Psoas muscle (tissue), 8 donors: Measurements from ENCODE around the gene GGA1. TPM values are rescaled to one million over a fixed set of nuclear protein-coding genes. Genes with fewer than 3 reads are reported as not detected.

Experiments
- ATAC-seq, 4 donors: fragments of 200-7000 bp; cut with Tn5 transposase; one replicate each; pipeline ENCODE4 v1.9.1; 2020; ENCODE audit warnings: moderate library complexity in 3 of 4, mild to moderate bottlenecking in 2 of 4
- DNase-seq, 2 donors: peaks; one replicate each; pipeline ENCODE4 v3.0.0-alpha.2; 2020
- H3K27ac ChIP-seq: fragments of 200-600 bp; one replicate; pipeline ENCODE4 v1.8.0; 2022
- H3K27me3 ChIP-seq, 3 donors: fragments of 200-600 bp in 1 of 3; one replicate each; pipeline versions ENCODE4 v1.6.1 to v1.8.0; 2013 to 2022; ENCODE audit warnings: low read length in 2 of 3, mild to moderate bottlenecking in 2 of 3, moderate library complexity in 1 of 3; ENCODE audit not compliant: insufficient read depth in 3 of 3
- H3K36me3 ChIP-seq, 2 donors: fragments of 200-600 bp in 1 of 2; one replicate each; pipeline versions ENCODE4 v1.6.1 to v1.8.0; 2013 to 2022; ENCODE audit warnings: low read depth in 1 of 2, mild to moderate bottlenecking in 1 of 2, moderate library complexity in 1 of 2; ENCODE audit not compliant: insufficient read depth in 1 of 2
- H3K4me1 ChIP-seq: fragments of 200-600 bp; one replicate; pipeline ENCODE4 v1.8.0; 2022
- H3K4me3 ChIP-seq: fragments of 200-600 bp; one replicate; pipeline ENCODE4 v1.8.0; 2022; ENCODE audit warnings: mild to moderate bottlenecking
- H3K9me3 ChIP-seq: fragments of 200-600 bp; one replicate; pipeline ENCODE4 v1.8.0; 2022
- WGBS, 3 donors: extraction: QIAGEN DNeasy Blood & Tissue Kit; methylation state at CpG; one replicate each; pipeline versions ENCODE4 v1.1.6 to v1.1.7; 2013; 5-methylcytosine and 5-hydroxymethylcytosine counted together
- intact Hi-C, 2 donors: fragments of 100-400 bp; cut with DNase I; formaldehyde crosslinking; loops; one replicate each; pipeline versions ENCODE4 v1.11.0 to v1.14.2; 2022
- polyA plus RNA-seq, 3 donors: library from polyadenylated mRNA; stranded (reverse); fragments of 200-250 nt; gene quantifications; one replicate each; pipeline ENCODE4 v1.2.3, GENCODE V29; 2013
- total RNA-seq, 4 donors: library from RNA; stranded (reverse); fragmentation: NEBNext Ultra II Directional in 2 of 4; extraction: Animal tissue kit (Norgen Biotek cat#: 25700) in 2 of 4; gene quantifications; one replicate each; pipeline versions ENCODE4 v1.2.1 to v1.2.4, GENCODE V29; 2021 to 2023
- TF ChIP-seq, protein P1 (sequence below): fragments of 200-600 bp; IDR thresholded peaks from one replicate; pipeline ENCODE4 v1.8.0; 2022; ENCODE audit warnings: antibody characterized with exemption
- donor health status: healthy with polysubstance abuse.
- donor health status: DM: no; HTN: no; CAD: no; lungs with moderate emphysema.
- donor health status: Bipolar disorder and iron deficiency.
- donor health status: healthy.
- donor health status: DM: yes; HTN: yes; CAD: no.
- donor health status: DM: no; HTN: no; CAD: no.
- donor health status: DM: no; HTN: no; CAD: no.
- donor health status: DM: yes; HTN: yes; CAD: no.

The GGA1 gene
- total and polyA plus RNA-seq, 7 donors = 30.2 to 39.4 (median 33.9) TPM

DNA sequence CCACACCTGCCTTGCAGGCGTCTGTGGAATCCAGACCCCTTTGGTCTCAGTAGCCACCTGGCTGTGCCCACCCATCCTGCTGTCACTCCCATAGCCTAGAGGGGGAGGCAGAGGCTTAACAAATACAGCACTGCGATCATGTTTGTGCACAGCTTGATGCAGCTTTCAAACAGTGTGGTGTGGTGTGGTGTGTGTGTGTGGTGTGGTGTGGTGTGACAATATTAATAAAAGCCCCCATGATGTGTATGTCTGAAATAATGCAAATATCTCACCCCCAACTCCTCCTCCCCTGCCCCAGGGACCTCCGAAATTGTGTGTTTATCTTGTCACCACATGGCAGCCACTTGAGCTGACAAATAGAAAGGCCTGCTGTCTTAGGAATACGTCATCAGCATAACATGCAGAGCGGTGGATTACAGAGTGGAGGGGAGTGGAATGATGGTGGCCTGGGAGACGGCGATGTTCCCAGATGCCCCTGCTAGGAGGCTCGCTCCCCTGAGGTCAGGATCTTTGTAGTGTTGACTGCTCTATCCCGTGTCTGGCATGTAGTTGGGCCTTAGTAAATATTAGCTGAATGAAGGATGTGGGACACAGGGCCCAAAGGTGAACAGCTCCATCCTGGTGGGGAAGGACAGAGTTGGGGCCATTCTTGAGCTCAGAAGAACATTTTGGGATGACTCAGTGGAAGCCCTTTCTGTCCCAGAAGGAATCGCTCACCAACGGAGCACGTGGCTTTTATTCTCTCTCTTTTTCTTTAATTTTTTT lies 52.7 kb downstream of the GGA1 start:
- no peaks in the 10 kb centered on the region for H3K27me3 ChIP-seq
- peak overlapping the region; percentile 78 for H3K27ac ChIP-seq
- H3K4me1 ChIP-seq = peaks cover 40% of the 10 kb centered on the region
- intact Hi-C loops = loop anchor here (2.0 kb wide), 1 partner anchor 19 kb away; no protein-coding TSS in a partner anchor
- H3K9me3 ChIP-seq = no peaks in the 10 kb centered on the region
- peak overlapping the region; percentile 28 for H3K4me3 ChIP-seq
- peak in 2 of 4 donors; percentile 37 to 38 for ATAC-seq
- TF ChIP-seq, protein P1, sequence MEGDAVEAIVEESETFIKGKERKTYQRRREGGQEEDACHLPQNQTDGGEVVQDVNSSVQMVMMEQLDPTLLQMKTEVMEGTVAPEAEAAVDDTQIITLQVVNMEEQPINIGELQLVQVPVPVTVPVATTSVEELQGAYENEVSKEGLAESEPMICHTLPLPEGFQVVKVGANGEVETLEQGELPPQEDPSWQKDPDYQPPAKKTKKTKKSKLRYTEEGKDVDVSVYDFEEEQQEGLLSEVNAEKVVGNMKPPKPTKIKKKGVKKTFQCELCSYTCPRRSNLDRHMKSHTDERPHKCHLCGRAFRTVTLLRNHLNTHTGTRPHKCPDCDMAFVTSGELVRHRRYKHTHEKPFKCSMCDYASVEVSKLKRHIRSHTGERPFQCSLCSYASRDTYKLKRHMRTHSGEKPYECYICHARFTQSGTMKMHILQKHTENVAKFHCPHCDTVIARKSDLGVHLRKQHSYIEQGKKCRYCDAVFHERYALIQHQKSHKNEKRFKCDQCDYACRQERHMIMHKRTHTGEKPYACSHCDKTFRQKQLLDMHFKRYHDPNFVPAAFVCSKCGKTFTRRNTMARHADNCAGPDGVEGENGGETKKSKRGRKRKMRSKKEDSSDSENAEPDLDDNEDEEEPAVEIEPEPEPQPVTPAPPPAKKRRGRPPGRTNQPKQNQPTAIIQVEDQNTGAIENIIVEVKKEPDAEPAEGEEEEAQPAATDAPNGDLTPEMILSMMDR = peak; percentile 39
- no peak for DNase-seq
- peaks cover 0 to 10% of the 10 kb centered on the region in 2 donors for H3K36me3 ChIP-seq
- 26 to 38% (median 36%) methylated on average over 12 of the region's 12 CpGs for WGBS, 3 donors

DNA sequence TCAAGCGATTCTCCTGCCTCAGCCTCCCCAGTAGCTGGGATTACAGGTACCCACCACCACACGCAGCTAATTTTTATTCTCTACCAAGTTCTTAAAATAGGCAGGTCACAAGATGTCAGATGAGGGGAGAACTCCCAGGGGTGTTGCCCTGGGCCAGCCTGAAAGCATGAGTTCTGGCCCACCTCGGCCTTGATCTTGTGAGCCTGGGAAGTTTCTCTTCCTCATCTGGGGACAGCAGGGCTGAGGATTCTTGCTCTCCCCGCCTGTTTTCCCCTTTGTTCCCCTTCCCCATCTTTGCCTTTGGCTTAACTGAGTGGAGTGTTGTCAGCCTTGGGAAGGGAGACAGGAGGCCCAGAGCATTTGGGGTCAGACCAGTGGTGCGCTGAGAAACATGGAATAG lies 53.4 kb downstream of the GGA1 start:
- no peak for DNase-seq
- Histone ChIP-seq H3K4me3 (no peak overlapping the region), H3K9me3 (no peaks in the 10 kb centered on the region), H3K36me3 (peaks cover 0 to 15% of the 10 kb centered on the region in 2 donors), H3K27me3 (no peaks in the 10 kb centered on the region), H3K4me1 (peaks cover 40% of the 10 kb centered on the region), H3K27ac (peak overlapping the region; percentile 78)
- 66 to 80% (median 71%) methylated on average over 5 of the region's 5 CpGs for WGBS, 3 donors
- intact Hi-C loops = no loop called here
- ATAC-seq = no peak
- TF ChIP-seq, protein P1 = no peak

DNA sequence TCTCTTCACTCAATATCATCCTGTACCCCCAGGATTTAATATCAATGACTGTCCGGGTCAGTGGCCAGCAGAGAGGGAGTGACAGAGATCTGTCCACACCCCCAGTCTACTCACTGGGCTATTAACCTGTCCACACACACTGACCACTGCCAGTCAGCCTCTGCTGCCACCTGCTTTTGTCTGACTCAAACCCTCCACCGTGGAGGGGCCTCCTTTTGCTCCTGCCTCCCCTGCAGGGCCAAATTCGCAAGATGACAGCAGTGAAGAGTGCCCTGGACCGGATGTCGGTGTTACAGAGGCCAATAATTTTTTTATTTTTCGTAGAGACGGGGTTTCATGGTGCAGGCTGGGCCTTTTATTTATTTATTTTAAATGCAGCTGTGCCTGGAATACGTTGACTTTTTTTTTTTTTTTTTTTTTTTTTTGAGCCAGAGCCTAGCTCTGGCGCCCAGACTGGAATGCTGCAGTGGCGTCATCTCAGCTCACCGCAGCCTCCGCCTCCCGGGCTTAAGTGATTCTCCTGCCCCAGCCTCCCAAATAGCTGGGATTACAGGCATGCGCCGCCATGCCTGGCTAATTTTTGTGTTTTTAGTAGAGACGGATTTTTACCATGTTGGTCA lies 55.0 kb downstream of the GGA1 start:
- ATAC-seq = peak in 2 of 4 donors; percentile 72

DNA sequence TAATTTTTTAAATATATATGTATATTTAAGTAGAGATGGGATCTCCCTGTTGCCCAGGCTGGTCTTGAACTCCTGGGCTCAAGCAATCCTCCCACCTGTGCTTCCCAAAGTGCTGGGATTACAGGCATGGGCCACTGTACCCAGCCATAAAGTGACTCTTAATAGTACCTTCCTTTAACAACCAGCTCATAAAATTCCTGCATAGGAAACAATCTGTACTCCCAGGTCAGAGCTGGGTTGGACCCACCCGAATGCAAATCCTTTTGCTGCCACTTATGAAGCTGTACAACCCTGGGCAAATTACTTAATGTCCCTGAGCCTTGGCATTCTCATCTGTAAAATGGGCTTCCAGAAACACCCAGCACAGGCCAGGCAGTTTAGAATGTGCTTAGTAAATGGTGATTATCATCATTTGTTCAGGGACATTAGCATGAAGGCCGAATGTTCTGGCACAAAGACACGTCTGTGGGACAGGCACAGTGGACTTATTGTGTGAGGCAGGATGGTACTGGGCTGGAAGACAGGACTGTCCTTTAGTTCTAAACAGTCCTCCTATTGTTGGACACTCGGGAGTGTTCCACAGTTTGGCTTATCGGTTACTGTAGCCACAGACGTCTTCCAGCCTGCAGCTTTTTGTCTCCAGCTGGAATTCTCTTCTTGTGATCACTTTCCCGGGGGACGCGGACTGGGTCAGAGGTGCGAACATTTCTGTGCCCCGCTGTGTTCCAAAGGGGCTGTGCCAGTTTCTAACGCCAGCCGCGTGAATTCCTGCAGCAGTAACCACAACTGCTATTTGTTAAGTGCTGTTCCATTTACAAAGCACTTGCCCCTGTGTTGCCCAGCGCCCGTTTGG lies 55.8 kb downstream of the GGA1 start:
- 27 to 44% (median 31%) methylated on average over 16 of the region's 16 CpGs for WGBS, 3 donors
- Histone ChIP-seq H3K9me3 (no peaks in the 10 kb centered on the region), H3K36me3 (peaks cover 0 to 15% of the 10 kb centered on the region in 2 donors), H3K4me3 (no peak overlapping the region), H3K4me1 (peaks cover 44% of the 10 kb centered on the region), H3K27ac (peak overlapping the region; percentile 36), H3K27me3 (no peaks in the 10 kb centered on the region)
- TF ChIP-seq, protein P1 = no peak
- intact Hi-C loops = no loop called here
- no peak for DNase-seq
- no peak for ATAC-seq

More for the DNA sequence above, 55.0 kb downstream of the GGA1 start:
- TF ChIP-seq, protein P1 = no peak
- WGBS, 3 donors = 42 to 70% (median 46%) methylated on average over 16 of the region's 16 CpGs
- Histone ChIP-seq H3K27ac (peak overlapping the region; percentile 46), H3K4me1 (peaks cover 47% of the 10 kb centered on the region), H3K27me3 (no peaks in the 10 kb centered on the region), H3K36me3 (peaks cover 0 to 15% of the 10 kb centered on the region in 2 donors), H3K9me3 (no peaks in the 10 kb centered on the region), H3K4me3 (no peak overlapping the region)
- intact Hi-C loops = no loop called here
- peak in 1 of 2 donors; percentile 74 for DNase-seq
